ENCODE results near the gene BSG.
A peak's percentile ranks its signal among the peaks of the same experiment; 100 is the strongest.

BSG gene

DNA sequence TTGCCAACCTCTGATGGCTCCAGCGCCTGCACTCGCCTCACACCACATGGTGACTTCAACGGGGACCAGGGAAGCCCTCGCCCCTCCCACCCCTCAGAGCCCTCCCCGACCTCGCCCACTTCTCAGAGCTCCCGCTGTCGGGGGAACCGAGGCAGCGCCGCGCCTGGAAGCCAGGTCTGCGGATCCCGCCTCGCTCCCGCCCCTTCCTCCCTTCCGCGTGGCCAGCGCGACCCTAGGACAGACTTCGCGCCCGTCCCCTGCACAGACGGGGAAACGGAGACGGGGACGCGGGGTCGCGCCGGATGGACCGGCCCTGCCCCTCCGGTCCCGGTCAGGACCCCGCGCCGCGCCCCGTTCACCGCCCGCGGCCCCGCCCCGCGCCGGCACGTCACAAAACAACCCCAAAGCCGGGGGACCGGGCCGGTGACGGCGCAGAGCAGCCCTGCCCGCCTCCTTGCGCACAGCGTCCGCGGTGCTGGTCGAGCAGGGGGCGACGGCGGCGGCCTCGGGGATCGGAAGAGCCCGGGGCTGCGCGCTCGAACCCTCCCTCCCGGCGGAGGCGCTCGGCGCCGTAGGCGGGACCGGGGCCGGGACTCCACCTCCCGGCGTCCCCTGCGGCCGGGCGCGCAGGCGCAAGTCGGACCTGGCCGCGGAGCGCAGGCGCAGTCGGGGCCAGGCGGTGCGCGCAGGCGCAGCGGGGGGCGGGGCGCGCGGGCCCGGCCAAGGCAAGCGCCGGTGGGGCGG lies 41.2 kb upstream of the BSG start:
- H3K4me3 ChIP-seq (replicated peaks in 1 of 2; ENCODE audit: low read depth in 2 of 2, low read length in 2 of 2) = peak overlapping the region; percentile 69 to 88
- TF ChIP-seq, protein P1, sequence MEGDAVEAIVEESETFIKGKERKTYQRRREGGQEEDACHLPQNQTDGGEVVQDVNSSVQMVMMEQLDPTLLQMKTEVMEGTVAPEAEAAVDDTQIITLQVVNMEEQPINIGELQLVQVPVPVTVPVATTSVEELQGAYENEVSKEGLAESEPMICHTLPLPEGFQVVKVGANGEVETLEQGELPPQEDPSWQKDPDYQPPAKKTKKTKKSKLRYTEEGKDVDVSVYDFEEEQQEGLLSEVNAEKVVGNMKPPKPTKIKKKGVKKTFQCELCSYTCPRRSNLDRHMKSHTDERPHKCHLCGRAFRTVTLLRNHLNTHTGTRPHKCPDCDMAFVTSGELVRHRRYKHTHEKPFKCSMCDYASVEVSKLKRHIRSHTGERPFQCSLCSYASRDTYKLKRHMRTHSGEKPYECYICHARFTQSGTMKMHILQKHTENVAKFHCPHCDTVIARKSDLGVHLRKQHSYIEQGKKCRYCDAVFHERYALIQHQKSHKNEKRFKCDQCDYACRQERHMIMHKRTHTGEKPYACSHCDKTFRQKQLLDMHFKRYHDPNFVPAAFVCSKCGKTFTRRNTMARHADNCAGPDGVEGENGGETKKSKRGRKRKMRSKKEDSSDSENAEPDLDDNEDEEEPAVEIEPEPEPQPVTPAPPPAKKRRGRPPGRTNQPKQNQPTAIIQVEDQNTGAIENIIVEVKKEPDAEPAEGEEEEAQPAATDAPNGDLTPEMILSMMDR (IDR thresholded peaks at IDR 0.05; ENCODE audit: low read depth, low read length) = no peak
- peak; percentile 72 to 87 for DNase-seq (ENCODE audit: low read depth in 2 of 2)

DNA sequence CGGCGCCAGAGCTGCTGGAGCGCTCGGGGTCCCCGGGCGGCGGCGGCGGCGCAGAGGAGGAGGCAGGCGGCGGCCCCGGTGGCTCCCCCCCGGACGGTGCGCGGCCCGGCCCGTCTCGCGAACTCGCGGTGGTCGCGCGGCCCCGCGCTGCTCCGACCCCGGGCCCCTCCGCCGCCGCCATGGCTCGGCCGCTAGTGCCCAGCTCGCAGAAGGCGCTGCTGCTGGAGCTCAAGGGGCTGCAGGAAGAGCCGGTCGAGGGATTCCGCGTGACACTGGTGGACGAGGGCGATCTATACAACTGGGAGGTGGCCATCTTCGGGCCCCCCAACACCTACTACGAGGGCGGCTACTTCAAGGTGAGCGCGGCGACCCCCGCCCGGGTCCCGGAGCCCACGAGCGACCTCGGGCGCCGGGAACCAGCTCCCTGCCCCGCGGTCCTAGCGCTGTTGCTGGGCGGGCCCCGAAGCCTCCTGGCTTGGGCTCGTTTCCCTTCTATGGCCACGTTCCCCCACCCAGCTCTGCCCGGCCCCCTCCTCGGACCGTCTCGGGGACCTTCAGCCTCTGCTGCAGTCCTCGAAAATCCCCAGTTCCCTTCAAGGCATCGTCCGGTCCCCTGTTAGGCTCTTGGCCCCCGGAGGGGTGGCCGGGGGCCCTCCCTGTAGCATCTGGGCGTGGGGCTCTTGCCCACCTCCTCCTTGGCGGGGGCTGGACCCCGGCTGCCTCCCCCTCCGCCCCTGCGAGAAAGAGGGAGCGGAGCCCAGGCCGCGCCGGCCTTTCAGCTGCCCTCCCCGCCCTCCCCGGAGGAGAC lies 40.4 kb upstream of the BSG start, which contains the start of gene CDC34:
TSS of gene CDC34 (plus strand) at position 8 of the 808 bp plus-strand sequence. CDS start at position 180, 172 bp downstream.
- TF ChIP-seq, protein P1 (IDR thresholded peaks at IDR 0.05; ENCODE audit: low read depth, low read length) = no peak
- peak within 1 kb of the TSS; percentile 88 to 96 for H3K4me3 ChIP-seq (replicated peaks in 1 of 2; ENCODE audit: low read depth in 2 of 2, low read length in 2 of 2)
- DNase-seq (ENCODE audit: low read depth in 2 of 2) = no peak

DNA sequence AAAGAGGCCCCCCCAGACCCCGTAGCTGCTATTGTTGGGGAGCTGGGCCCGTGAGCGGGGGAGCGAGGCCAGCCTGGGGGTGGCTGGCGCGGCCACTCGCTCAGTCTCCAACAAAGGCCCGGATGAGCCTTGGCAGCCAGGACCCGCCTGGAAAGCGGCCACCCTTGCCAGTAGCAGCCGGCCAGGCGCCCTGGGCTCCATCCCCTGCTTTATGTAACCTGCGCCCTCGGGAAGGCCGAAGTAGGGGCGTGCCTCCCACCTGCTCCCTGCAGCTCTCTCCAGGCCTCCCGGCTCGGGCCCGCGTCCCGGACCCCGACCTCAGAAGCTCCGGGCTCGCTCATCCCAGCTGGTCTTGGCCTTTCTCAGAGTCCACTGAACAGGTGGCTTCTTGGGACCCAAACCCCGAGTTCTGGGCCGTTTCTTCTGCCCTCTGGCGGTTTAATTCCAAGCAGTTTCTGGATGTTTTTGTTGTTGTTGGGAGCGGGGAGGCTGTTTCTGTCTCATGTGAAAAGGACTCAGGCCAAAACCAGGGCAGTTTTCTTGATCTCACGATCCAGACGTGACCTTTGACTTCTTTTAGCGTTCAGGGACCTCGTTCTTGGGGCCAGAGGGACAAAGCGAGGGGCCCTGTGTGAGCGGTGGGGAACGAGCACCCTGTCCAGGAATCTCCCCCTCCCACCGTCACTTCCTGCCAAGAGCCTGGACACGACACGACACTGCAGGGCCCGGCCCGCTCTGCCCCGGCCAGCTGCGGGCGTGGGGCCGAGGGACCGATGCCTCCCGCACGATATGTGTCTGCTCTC lies 39.6 kb upstream of the BSG start:
- TF ChIP-seq, protein P1 (IDR thresholded peaks at IDR 0.05; ENCODE audit: low read depth, low read length) = peak; percentile 62
- peak; percentile 73 to 78 for DNase-seq (ENCODE audit: low read depth in 2 of 2)
- H3K4me3 ChIP-seq (replicated peaks in 1 of 2; ENCODE audit: low read depth in 2 of 2, low read length in 2 of 2) = peak overlapping the region; percentile 88 to 96

DNA sequence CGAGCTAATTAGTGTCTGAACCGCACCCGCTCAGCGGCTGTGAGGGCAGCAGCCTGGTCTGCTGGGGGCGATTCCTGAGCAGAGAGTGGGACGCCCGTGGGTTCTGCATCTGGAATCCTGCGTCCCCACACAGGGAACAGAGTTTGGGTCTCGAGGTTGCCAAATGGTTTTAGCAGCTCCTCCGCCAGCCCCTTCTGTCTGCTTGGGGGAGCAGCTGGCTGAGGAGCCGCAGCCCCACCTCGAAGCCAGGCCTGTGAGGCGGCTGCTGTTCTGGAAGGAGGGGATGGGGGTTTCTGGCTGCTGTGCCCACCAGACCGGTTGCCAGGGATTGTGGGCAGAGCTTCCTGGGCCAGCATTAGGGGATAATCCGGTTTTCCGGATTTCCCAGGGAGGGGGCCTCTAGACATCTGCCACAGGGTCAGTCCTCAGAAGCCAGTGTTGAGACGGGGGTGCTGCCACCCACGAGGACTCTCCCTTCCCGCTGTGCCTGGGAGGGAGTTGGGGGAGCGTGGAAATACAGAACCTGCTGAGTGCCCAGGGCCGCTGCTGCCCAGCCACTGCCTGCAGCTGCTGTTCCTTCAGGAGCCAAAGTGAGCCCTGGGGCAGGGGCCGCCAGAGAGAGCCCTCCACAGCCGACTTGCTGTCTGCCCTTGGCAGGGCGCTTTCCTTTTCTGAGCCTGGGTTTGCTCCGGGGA lies 38.9 kb upstream of the BSG start:
- TF ChIP-seq, protein P1 (IDR thresholded peaks at IDR 0.05; ENCODE audit: low read depth, low read length) = no peak
- H3K4me3 ChIP-seq (replicated peaks in 1 of 2; ENCODE audit: low read depth in 2 of 2, low read length in 2 of 2) = peak overlapping the region; percentile 88 to 96
- DNase-seq (ENCODE audit: low read depth in 2 of 2) = no peak

DNA sequence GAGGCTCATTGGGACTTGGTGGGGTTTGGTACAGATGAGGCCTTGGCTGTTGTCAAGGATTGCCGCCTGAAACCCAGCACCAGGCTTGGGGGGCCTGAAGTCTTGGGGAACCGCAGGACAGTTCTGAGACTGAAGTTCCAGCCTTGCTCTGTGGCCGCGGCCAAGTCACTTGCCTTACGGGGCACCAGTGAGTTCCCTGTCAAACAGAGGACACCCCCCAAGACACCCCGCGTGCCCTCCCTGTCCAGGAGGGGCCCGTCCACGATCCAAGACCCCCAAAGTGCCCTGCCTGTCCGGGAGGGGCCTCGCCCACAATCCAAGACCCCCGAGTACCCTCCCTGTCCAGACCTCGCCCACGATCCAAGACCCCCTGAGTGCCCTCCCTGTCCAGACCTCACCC lies 38.3 kb upstream of the BSG start:
- no peak for DNase-seq (ENCODE audit: low read depth in 2 of 2)
- TF ChIP-seq, protein P1 (IDR thresholded peaks at IDR 0.05; ENCODE audit: low read depth, low read length) = no peak
- peak overlapping the region; percentile 88 to 96 for H3K4me3 ChIP-seq (replicated peaks in 1 of 2; ENCODE audit: low read depth in 2 of 2, low read length in 2 of 2)

Measured in cardiac fibroblast (primary cell).